Esophagus muscularis mucosa (tissue), 4 donors: ENCODE measurements around the gene RPS6KA5. TPM values are rescaled to one million over a fixed set of nuclear protein-coding genes. Genes with fewer than 3 reads are reported as not detected.

Experiments
- DNase-seq: peaks from one replicate; pipeline ENCODE4 v3.0.0-alpha.2; 2017; ENCODE audit errors: extremely low spot score
- H3K27ac ChIP-seq, 4 donors: fragments of 200-600 bp; sonication (generic); replicated peaks in 1 of 4; 1 replicate in 3 of 4; 2 replicates in 1 of 4; pipeline ENCODE4 v1.5.1; 2016 to 2019; ENCODE audit warnings: mild to moderate bottlenecking in 1 of 4
- H3K27me3 ChIP-seq, 4 donors: fragments of 200-600 bp; sonication (generic); one replicate each; pipeline versions ENCODE4 v1.5.1 to v1.6.0; 2016 to 2019
- H3K36me3 ChIP-seq, 4 donors: fragments of 200-600 bp; sonication (generic); one replicate each; pipeline ENCODE4 v1.5.1; 2016 to 2019
- H3K4me1 ChIP-seq, 4 donors: fragments of 200-600 bp; sonication (generic); one replicate each; pipeline ENCODE4 v1.5.1; 2016 to 2019
- H3K4me3 ChIP-seq, 4 donors: fragments of 200-600 bp; sonication (generic); 1 replicate in 2 of 4; 2 replicates in 2 of 4; pipeline ENCODE4 v1.5.1; 2016 to 2019; ENCODE audit warnings: mild to moderate bottlenecking in 4 of 4, moderate library complexity in 1 of 4
- H3K9me3 ChIP-seq, 4 donors: fragments of 200-600 bp; sonication (generic); 1 replicate in 3 of 4; 2 replicates in 1 of 4; pipeline ENCODE4 v1.5.1; 2016 to 2019
- EP300 ChIP-seq: sonication (generic); formaldehyde crosslinking; IDR thresholded peaks from one replicate; pipeline ENCODE4 v1.6.1; 2017; ENCODE audit warnings: antibody characterized with exemption
- POLR2A ChIP-seq: fragments of 450-650 bp; IDR thresholded peaks from one replicate; pipeline ENCODE4 v1.6.1; 2017; ENCODE audit warnings: antibody characterized with exemption, moderate library complexity, mild to moderate bottlenecking, low read depth
- POLR2AphosphoS5 ChIP-seq, 2 donors: sonication (generic); formaldehyde crosslinking; IDR thresholded peaks; one replicate each; pipeline ENCODE4 v1.6.1; 2017; ENCODE audit warnings: antibody characterized with exemption in 2 of 2
- WGBS: methylation state at CpG from one replicate; pipeline ENCODE4 v1.1.5; 2018; 5-methylcytosine and 5-hydroxymethylcytosine counted together
- intact Hi-C: fragments of 100-400 bp; cut with DNase I; formaldehyde crosslinking; loops from one replicate; pipeline ENCODE4 v1.15.1; 2023
- total RNA-seq, 4 donors: library from RNA; depleted of rRNA; stranded (reverse); fragments of >200 nt; gene quantifications; one replicate each; pipeline versions ENCODE4 v1.1.0 to v1.2.1, GENCODE V29; 2016
- TF ChIP-seq, protein P1 (sequence below), 3 experiments: fragments of 200-600 bp in 2 of 3; fragments of 450-650 bp in 1 of 3; sonication (generic) in 2 of 3; IDR thresholded peaks; one replicate each; pipeline ENCODE4 v1.5.1; 2017 to 2019; ENCODE audit warnings: antibody characterized with exemption in 3 of 3, mild to moderate bottlenecking in 2 of 3, moderate library complexity in 1 of 3

The RPS6KA5 gene
- total RNA-seq, 4 donors from 2014 or later, result 30.8 to 40.6 (median 35.0) TPM

DNA sequence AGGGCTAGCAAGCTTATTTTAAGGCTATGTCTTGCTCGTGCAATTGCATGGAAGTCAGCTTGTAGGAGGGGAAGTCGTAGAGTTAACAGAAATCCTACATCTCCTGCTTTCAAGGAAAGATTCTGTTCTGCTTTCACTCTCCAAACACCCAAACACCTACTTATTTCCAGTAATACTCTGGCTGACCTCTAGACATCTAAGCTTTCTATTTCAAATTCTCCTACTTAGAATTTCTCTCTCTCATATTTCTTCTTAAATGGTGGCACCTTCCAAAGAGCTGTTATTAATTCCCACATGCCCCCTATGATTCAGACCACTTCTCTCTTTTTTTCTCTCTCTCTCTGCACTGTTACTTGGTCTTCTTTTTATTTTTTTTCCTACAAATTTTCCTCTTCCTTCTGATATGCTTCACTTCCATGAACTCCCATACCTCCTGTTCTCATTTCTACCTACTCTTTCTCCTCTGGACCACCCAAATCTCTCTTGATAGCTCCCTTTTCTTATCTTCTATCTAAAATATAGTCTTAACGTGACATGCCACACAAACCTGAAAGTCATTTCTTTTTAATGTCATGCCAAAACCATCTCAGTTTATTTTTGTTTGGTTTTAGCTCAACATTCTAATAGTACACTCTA, 90.8 kb downstream of the RPS6KA5 start:
- Histone ChIP-seq H3K4me1 (peaks cover 0 to 35% (median 24%) of the 10 kb centered on the region in 4 donors), H3K36me3 (no peaks in the 10 kb centered on the region), H3K27ac (peak overlapping the region in 1 of 4 donors; percentile 56), H3K4me3 (no peak overlapping the region), H3K27me3 (no peaks in the 10 kb centered on the region), H3K9me3 (peaks cover 0 to 5% (median 0%) of the 10 kb centered on the region in 4 donors)
- intact Hi-C loops, result loop anchor here (10.0 kb wide), 1 partner anchor 55 kb away; no protein-coding TSS in a partner anchor
- no peak for TF ChIP-seq POLR2A
- TF ChIP-seq, protein P1, sequence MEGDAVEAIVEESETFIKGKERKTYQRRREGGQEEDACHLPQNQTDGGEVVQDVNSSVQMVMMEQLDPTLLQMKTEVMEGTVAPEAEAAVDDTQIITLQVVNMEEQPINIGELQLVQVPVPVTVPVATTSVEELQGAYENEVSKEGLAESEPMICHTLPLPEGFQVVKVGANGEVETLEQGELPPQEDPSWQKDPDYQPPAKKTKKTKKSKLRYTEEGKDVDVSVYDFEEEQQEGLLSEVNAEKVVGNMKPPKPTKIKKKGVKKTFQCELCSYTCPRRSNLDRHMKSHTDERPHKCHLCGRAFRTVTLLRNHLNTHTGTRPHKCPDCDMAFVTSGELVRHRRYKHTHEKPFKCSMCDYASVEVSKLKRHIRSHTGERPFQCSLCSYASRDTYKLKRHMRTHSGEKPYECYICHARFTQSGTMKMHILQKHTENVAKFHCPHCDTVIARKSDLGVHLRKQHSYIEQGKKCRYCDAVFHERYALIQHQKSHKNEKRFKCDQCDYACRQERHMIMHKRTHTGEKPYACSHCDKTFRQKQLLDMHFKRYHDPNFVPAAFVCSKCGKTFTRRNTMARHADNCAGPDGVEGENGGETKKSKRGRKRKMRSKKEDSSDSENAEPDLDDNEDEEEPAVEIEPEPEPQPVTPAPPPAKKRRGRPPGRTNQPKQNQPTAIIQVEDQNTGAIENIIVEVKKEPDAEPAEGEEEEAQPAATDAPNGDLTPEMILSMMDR (IDR thresholded peaks at IDR 0.05), result no peak
- no peak for TF ChIP-seq POLR2AphosphoS5 (IDR thresholded peaks at IDR 0.05)
- no peak for TF ChIP-seq EP300
- DNase-seq, result no peak
- WGBS, result 33% methylated on average over 3 of the region's 3 CpGs

DNA sequence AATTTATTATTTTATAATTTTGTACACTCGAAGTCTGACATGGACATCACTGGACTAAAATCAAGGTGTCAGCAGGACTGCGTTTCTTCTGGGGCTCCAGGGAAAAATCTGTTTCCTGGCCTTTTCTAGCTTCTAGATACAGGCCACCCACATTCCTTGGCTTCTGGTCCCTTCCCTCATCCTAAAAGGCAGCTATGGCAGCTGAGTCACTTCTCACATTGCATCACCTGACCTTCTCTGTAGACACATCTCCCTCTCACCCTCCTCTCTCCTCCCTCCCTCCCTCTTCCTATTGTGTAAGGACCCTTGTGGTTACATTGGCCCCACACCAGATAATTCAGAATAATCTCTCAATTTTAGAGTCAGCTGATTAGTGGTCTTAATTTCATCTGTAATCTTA, 92.4 kb downstream of the RPS6KA5 start:
- intact Hi-C loops, result no loop called here
- Histone ChIP-seq H3K36me3 (no peaks in the 10 kb centered on the region), H3K27me3 (no peaks in the 10 kb centered on the region), H3K27ac (no peak overlapping the region), H3K4me3 (no peak overlapping the region), H3K9me3 (peaks cover 0 to 5% (median 0%) of the 10 kb centered on the region in 4 donors), H3K4me1 (peaks cover 0 to 35% (median 24%) of the 10 kb centered on the region in 4 donors)
- WGBS, result 60% methylated on average over 2 of the region's 2 CpGs
- TF ChIP-seq POLR2AphosphoS5 (IDR thresholded peaks at IDR 0.05) (no peak), EP300 (no peak), POLR2A (no peak)
- TF ChIP-seq, protein P1 (IDR thresholded peaks at IDR 0.05), result no peak
- no peak for DNase-seq

DNA sequence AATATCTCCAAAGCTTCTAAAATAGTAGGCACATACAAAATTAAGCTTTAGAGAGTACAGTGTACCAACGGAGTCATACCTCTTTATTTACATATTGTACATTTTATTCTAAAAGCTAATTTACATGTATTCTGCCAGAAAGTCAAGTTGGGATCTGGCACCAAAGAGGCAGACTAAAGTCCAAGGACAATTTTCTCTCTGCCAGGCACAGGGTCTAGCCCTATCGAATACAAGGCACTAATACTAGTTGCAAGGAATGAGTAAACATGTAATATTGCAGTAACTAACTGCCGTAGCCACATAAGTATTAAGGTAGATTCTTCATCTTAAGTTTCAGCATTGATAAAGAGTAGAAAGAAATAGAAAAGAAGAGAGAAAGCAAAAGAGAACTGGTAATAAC, 93.9 kb downstream of the RPS6KA5 start:
- no peak for TF ChIP-seq POLR2AphosphoS5 (IDR thresholded peaks at IDR 0.05)
- intact Hi-C loops, result no loop called here
- Histone ChIP-seq H3K27me3 (no peaks in the 10 kb centered on the region), H3K36me3 (no peaks in the 10 kb centered on the region), H3K4me1 (peaks cover 0 to 35% (median 27%) of the 10 kb centered on the region in 4 donors), H3K9me3 (peaks cover 0 to 5% (median 0%) of the 10 kb centered on the region in 4 donors), H3K4me3 (no peak overlapping the region), H3K27ac (no peak overlapping the region)
- 79% methylated on average over 3 of the region's 3 CpGs for WGBS
- no peak for DNase-seq

DNA sequence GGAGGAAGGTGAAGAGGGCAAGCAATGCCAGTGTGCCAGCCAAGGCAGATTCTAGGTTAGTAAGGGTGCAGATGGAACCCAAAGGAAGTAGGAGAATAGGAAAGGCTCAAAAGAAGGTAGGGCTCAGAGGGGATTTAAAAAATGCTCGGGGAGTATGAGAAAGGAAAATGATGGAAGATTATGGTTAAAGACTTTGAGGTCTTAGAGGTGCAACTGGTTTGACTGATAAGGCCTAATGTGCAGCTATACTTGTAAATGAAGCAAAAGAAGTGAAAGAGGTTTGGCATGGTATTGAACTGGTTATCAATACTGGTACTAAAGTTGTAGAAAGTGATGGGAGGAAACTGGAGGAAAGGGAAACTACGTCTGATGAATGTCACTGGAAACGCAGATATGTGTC, 94.7 kb downstream of the RPS6KA5 start:
- H3K27me3 ChIP-seq, result no peaks in the 10 kb centered on the region
- no peaks in the 10 kb centered on the region for H3K36me3 ChIP-seq
- H3K27ac ChIP-seq, result no peak overlapping the region
- H3K4me1 ChIP-seq, result peaks cover 0 to 33% (median 29%) of the 10 kb centered on the region in 4 donors
- no peak overlapping the region for H3K4me3 ChIP-seq
- intact Hi-C loops, result no loop called here
- WGBS, result 90% methylated on average over 3 of the region's 3 CpGs
- DNase-seq, result no peak
- H3K9me3 ChIP-seq, result peaks cover 0 to 5% (median 0%) of the 10 kb centered on the region in 4 donors
- TF ChIP-seq EP300 (no peak), POLR2A (no peak), POLR2AphosphoS5 (IDR thresholded peaks at IDR 0.05) (no peak)
- TF ChIP-seq, protein P1 (IDR thresholded peaks at IDR 0.05), result no peak

DNA sequence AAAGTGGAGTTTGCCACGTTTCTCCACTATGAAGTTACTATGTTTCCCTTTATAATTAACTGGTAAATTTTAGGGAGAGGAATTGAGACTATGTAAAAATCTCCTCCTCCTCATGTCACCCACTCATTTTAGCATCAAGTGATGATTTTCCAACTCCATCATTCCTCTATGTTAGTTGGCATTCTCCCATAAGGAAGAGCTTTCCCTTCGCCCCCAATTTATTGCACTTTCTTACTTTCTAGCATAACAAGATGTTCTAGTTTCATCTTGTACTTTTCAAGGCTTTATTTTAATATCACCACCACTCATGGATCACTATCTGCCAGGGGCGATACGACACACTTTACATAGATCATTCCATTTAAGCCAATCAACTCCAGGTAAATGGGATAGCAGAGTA, 97.1 kb downstream of the RPS6KA5 start:
- intact Hi-C loops, result no loop called here
- no peaks in the 10 kb centered on the region for H3K36me3 ChIP-seq
- peaks cover 0 to 31% (median 16%) of the 10 kb centered on the region in 4 donors for H3K4me1 ChIP-seq
- no peak overlapping the region for H3K27ac ChIP-seq
- peaks cover 0 to 5% (median 0%) of the 10 kb centered on the region in 4 donors for H3K9me3 ChIP-seq
- no peaks in the 10 kb centered on the region for H3K27me3 ChIP-seq
- DNase-seq, result no peak
- 87% methylated on average over 4 of the region's 4 CpGs for WGBS
- TF ChIP-seq POLR2AphosphoS5 (IDR thresholded peaks at IDR 0.05) (no peak), POLR2A (no peak), EP300 (no peak)
- TF ChIP-seq, protein P1 (IDR thresholded peaks at IDR 0.05), result no peak
- no peak overlapping the region for H3K4me3 ChIP-seq
